HEK293T (cell line): ENCODE data around the gene BIN1.

ENCODE experiments used
- CTCF ChIA-PET: fragments of 350-600 bp; formaldehyde crosslinking; extraction: SDS; loops from one replicate; lab custom pipeline; 2021; ENCODE audit warnings: antibody characterized with exemption, inconsistent platforms; lab: Yijun Ruan, JAX
- POLR2A ChIA-PET: fragments of 350-600 bp; formaldehyde crosslinking; extraction: SDS; loops from one replicate; lab custom pipeline; 2020; ENCODE audit warnings: antibody characterized with exemption, inconsistent platforms; lab: Yijun Ruan, JAX
- DNase-seq: peaks from one replicate; pipeline ENCODE4 v3.0.0; 2012; ENCODE audit warnings: mixed read lengths; ENCODE audit errors: extremely low spot score
- ARNT ChIP-seq: fragments of 450-650 bp; IDR thresholded peaks from 2 replicates; pipeline ENCODE4 v1.6.1; 2017; ENCODE audit warnings: mild to moderate bottlenecking
- BHLHE40 ChIP-seq: fragments of 450-650 bp; IDR thresholded peaks from 2 replicates; pipeline ENCODE4 v1.6.1; 2016; ENCODE audit warnings: mild to moderate bottlenecking, moderate library complexity, borderline replicate concordance
- CTBP1 ChIP-seq: fragments of 450-650 bp; IDR thresholded peaks from 2 replicates; pipeline ENCODE4 v1.6.1; 2016; ENCODE audit warnings: borderline replicate concordance
- ELF4 ChIP-seq: fragments of 450-650 bp; IDR thresholded peaks from 2 replicates; pipeline ENCODE4 v1.6.1; 2017; ENCODE audit warnings: antibody characterized with exemption
- FOXA1 ChIP-seq: fragments of 450-650 bp; IDR thresholded peaks from 2 replicates; pipeline ENCODE4 v1.6.1; 2016; ENCODE audit warnings: mild to moderate bottlenecking
- FOXK2 ChIP-seq: fragments of 450-650 bp; IDR thresholded peaks from 2 replicates; pipeline ENCODE4 v1.6.1; 2016; ENCODE audit warnings: mild to moderate bottlenecking
- FOXM1 ChIP-seq: fragments of 450-650 bp; IDR thresholded peaks from 2 replicates; pipeline ENCODE4 v1.6.1; 2017; ENCODE audit warnings: mild to moderate bottlenecking, borderline replicate concordance
- HDGF ChIP-seq: fragments of 450-650 bp; IDR thresholded peaks from 2 replicates; pipeline ENCODE4 v1.6.1; 2017; ENCODE audit warnings: antibody characterized with exemption, borderline replicate concordance
- L3MBTL2 ChIP-seq: fragments of 450-650 bp; conservative IDR thresholded peaks from 2 replicates; pipeline ENCODE4 v1.6.1; 2016; ENCODE audit warnings: mild to moderate bottlenecking
- LEF1 ChIP-seq: fragments of 450-650 bp; IDR thresholded peaks from 2 replicates; pipeline ENCODE4 v1.6.1; 2017; ENCODE audit warnings: mild to moderate bottlenecking, borderline replicate concordance
- NFRKB ChIP-seq: fragments of 450-650 bp; IDR thresholded peaks from 2 replicates; pipeline ENCODE4 v1.6.1; 2016; ENCODE audit warnings: mild to moderate bottlenecking, moderate library complexity
- PKNOX1 ChIP-seq: fragments of 450-650 bp; IDR thresholded peaks from 2 replicates; pipeline ENCODE4 v1.6.1; 2016
- SP1 ChIP-seq: fragments of 450-650 bp; IDR thresholded peaks from 2 replicates; pipeline ENCODE4 v1.6.1; 2017
- SUZ12 ChIP-seq: fragments of 450-650 bp; IDR thresholded peaks from 2 replicates; pipeline ENCODE4 v1.6.1; 2016; ENCODE audit warnings: mild to moderate bottlenecking
- TARDBP ChIP-seq: fragments of 450-650 bp; IDR thresholded peaks from 2 replicates; pipeline ENCODE4 v1.6.1; 2016
- ZNF384 ChIP-seq: fragments of 450-650 bp; IDR thresholded peaks from 2 replicates; pipeline ENCODE4 v1.6.1; 2016

BIN1 gene

GRCh38 chr2:127083819-127084503 is 23.0 kb downstream of the BIN1 start:
- TF ChIP-seq FOXM1 (no peak), SUZ12 (no peak), ZNF384 (no peak), PKNOX1 (no peak), NFRKB (no peak), LEF1 (no peak), FOXK2 (no peak), CTBP1 (no peak), TARDBP (no peak), L3MBTL2 (no peak), ARNT (no peak), HDGF (no peak), SP1 (no peak), FOXA1 (no peak), BHLHE40 (no peak), ELF4 (no peak)
- ChIA-PET POLR2A (no interaction called here), CTCF (no interaction called here)
- DNase-seq = no peak

- POLR2A ChIA-PET = no interaction called here
- CTCF ChIA-PET = interaction anchor here (0.6 kb wide), 1 partner anchor 19 kb away, joined by 3 read pairs; no protein-coding TSS in a partner anchor
- DNase-seq = no peak
- TF ChIP-seq FOXA1 (no peak), HDGF (no peak), L3MBTL2 (no peak), ARNT (no peak), FOXM1 (no peak), PKNOX1 (no peak), TARDBP (no peak), SP1 (no peak), BHLHE40 (no peak), LEF1 (no peak), CTBP1 (no peak), NFRKB (no peak), FOXK2 (no peak), ZNF384 (no peak), SUZ12 (no peak), ELF4 (no peak)
Observed at GRCh38 chr2:127082974-127083373, 24.0 kb downstream of the BIN1 start.

DNA sequence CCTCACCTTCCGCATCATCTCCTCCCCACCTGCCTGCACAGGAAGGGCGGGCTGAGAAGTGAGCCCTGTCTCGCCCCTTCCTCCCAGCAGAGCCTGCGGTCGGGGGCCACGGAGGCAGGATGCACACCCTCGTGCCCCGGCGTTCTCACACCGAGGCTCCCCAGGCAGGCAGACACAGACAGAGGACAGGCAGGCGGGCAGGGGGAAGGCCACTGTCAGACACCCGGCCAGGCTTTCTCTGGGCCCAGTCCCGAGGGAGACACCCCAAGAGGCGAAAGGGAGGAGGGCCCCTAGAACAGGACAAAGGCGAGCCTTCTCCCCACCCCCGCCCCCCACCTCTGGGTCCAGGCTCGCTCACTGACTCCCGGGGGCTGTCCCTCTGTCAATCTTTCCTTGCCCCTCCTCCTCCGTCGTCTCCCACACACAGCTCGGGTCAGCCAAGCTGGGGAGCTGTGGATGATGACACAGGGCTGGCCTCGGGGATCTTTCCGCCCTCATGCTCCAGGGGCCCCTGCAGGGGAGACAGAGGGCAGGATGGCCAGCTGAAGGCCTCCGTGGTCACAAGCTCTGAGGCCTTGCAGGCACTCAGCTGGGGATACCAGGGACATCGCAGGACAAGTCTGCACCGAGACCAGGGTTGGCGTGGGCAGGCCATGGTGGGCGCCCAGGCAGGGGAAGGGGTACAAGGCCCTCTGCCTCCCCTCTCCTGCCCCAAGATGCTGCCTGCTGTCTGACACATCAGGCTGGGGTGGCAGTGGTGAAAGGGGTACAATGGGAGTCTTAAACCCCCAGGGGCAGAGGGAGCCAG is 24.9 kb downstream of the BIN1 start:
- DNase-seq = no peak
- TF ChIP-seq FOXK2 (no peak), CTBP1 (no peak), ARNT (no peak), HDGF (no peak), PKNOX1 (no peak), SP1 (no peak), BHLHE40 (no peak), SUZ12 (no peak), NFRKB (no peak), ELF4 (no peak), ZNF384 (no peak), L3MBTL2 (no peak), TARDBP (no peak), LEF1 (no peak), FOXA1 (no peak)
- CTCF ChIA-PET = no interaction called here
- POLR2A ChIA-PET = no interaction called here

DNA sequence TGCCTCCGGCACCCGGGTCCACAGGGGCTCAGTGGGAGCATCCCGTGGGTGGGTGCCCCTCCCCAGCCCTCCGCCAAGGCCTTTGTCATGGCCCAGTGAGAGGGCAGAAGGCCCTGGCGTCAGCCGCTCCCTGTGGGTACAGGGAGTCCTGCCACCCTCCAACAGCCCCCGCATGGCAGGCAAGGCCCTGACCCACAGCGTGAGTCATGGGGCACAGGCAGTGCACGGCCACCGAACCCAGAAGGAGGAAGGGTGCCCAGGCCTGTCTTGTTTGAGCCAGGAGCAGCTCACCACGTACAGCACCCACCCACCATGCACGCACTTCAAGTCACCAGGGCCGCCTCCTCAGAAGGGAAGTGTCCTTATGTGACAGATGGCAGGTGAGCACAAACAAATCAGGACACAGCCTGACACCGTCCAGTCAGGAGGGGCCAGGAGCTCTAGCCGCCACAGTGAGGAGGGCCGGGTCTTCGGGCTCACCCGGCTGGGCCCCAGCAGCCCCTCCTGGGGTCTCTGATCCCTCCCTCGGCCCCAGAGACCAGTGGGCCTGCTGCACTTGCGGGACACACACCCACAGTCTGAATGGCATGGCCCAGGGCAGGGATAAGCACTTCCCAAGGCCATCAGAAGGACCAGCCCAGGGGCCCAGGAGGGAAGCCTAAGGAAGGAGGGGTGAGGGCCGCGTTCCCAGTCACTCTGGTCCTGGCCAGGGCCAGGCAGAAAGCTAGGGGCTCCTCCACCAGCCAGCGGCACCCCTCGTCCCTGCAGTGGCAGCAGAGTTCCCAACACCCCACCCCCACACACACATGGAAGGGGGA is 25.8 kb downstream of the BIN1 start:
- ChIA-PET POLR2A (no interaction called here), CTCF (no interaction called here)
- DNase-seq = no peak
- no peak for TF ChIP-seq PKNOX1

DNA sequence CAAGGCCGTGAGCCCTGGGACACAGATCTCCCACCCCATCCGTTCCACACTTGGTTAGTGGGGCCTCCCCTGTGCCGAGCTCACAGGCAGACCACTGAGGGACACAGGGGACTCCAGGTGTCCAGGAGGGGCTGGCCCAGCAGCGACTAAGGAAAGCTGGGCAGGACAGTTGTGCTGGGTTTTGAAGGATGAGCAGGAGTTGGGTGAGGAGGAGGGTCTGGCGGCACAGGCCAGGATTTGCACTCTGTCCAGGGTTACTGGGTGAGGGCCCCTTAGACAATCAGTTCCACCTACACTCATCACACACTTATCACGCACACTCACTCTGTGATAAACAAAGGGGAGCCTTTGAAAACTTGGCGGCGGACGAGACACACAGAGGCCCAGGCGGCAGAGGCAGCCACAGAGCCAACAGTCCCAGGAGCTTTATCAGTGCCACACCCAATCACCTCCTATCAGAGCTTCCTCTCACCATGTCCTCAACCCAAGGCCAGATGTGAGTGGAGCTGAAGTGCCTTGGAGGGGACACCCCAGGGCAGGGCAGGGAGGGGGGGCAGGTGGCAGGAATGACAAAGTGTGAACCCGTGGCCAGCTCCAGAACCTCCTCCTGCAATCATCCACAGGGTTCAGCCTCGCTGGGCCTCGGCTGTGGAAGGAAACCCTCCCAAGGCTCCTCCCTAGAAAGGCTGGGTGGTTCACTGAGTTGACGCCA is 26.6 kb downstream of the BIN1 start:
- no peak for TF ChIP-seq ELF4
- no peak for TF ChIP-seq HDGF
- TF ChIP-seq ARNT = no peak
- no peak for TF ChIP-seq FOXM1
- TF ChIP-seq SUZ12 = no peak
- no peak for TF ChIP-seq L3MBTL2
- TF ChIP-seq CTBP1 = no peak
- TF ChIP-seq SP1 = no peak
- no peak for TF ChIP-seq FOXK2
- TF ChIP-seq ZNF384 = no peak
- no peak for TF ChIP-seq BHLHE40
- no peak for TF ChIP-seq NFRKB
- TF ChIP-seq PKNOX1 = no peak
- CTCF ChIA-PET = interaction anchor here (1.3 kb wide), 1 partner anchor 12 kb away, joined by 4 read pairs; no protein-coding TSS in a partner anchor
- POLR2A ChIA-PET = no interaction called here
- DNase-seq = no peak
